Ascending aorta (tissue), 2 donors: Measurements from ENCODE around the gene FAM170A. TPM values are rescaled to one million over a fixed set of nuclear protein-coding genes. Genes with fewer than 3 reads are reported as not detected.

Experiments used
- DNase-seq, 2 donors: peaks; one replicate each; pipeline ENCODE4 v3.0.0-alpha.2; 2019; ENCODE audit warnings: low spot score in 2 of 2
- H3K27ac ChIP-seq, 2 donors: fragments of 200-600 bp; sonication (generic); one replicate each; pipeline ENCODE4 v1.5.1; 2016 to 2017; ENCODE audit warnings: mild to moderate bottlenecking in 1 of 2
- H3K27me3 ChIP-seq: fragments of 200-600 bp; sonication (generic); one replicate; pipeline ENCODE4 v1.5.1; 2017
- H3K36me3 ChIP-seq, 2 donors: fragments of 200-600 bp; sonication (generic); one replicate each; pipeline ENCODE4 v1.5.1; 2016
- H3K4me1 ChIP-seq, 2 donors: fragments of 200-600 bp; sonication (generic); one replicate each; pipeline ENCODE4 v1.5.1; 2016 to 2017; ENCODE audit warnings: mild to moderate bottlenecking in 1 of 2
- H3K4me3 ChIP-seq, 2 donors: fragments of 200-600 bp; sonication (generic); one replicate each; pipeline ENCODE4 v1.5.1; 2016 to 2017; ENCODE audit warnings: mild to moderate bottlenecking in 1 of 2
- H3K9me3 ChIP-seq, 2 donors: fragments of 200-600 bp; sonication (generic); one replicate each; pipeline ENCODE4 v1.5.1; 2016
- CTCF ChIP-seq, 3 experiments: fragments of 200-600 bp in 2 of 3; fragments of 450-650 bp in 1 of 3; sonication (generic) in 2 of 3; IDR thresholded peaks; one replicate each; pipeline ENCODE4 v1.5.1; 2016 to 2019; ENCODE audit warnings: antibody characterized with exemption in 3 of 3, mild to moderate bottlenecking in 1 of 3, moderate library complexity in 1 of 3
- intact Hi-C: fragments of 100-400 bp; cut with DNase I; formaldehyde crosslinking; loops from one replicate; pipeline ENCODE4 v1.15.1; 2023
- total RNA-seq: library from RNA; depleted of rRNA; stranded (reverse); fragments of >200 nt; gene quantifications from one replicate; pipeline ENCODE4 v1.1.0, GENCODE V29; 2016

The FAM170A gene
- total RNA-seq, 1 donor from 2014 or later = not detected

GRCh38 chr5:119613937-119614336 is 15.4 kb upstream of the FAM170A start:
- no peaks in the 10 kb centered on the region for H3K27me3 ChIP-seq
- TF ChIP-seq CTCF (IDR thresholded peaks at IDR 0.05) = no peak
- no peak overlapping the region for H3K27ac ChIP-seq
- no peaks in the 10 kb centered on the region for H3K9me3 ChIP-seq
- no peaks in the 10 kb centered on the region for H3K36me3 ChIP-seq
- DNase-seq = no peak
- intact Hi-C loops = no loop called here
- no peak overlapping the region for H3K4me3 ChIP-seq
- H3K4me1 ChIP-seq = no peaks in the 10 kb centered on the region

DNA sequence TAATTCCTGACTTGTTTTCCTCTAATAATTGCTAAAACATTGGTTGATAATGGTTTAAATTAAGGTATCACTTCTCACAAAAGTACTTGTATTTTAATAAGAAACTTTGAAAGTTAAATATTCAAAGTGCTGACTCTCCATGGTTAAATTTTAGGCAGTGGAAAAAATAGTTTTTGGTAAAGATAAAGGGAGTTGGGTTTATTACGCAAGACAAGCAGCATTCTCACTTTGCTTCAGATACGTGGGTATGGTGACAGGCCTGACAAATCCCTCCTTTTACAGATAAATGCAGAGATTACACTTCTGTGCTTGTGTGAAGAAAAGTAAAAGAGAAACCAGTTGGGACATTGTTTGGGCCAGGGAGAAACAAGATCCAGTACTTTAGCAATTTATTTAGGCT is 14.5 kb upstream of the FAM170A start:
- no peak for DNase-seq
- intact Hi-C loops = no loop called here

DNA sequence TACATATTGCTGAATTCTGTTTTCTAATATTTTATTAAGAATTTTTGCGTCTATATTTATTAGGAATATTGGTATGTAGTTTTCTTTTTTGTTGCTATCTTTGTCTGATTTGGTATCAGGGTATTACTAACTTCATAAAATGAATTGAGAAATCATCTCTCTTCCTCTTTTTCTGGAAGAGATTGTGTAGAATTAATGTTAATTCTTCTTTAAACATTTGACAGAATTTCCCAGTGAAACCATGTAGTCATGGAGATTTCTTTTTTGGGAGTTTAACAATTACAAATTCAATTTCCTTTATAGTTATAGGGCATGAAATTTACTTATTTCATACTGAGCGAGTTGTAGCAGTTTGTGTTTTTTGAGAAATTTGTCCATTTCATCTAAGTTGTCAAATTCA is 3.3 kb upstream of the FAM170A start:
- Histone ChIP-seq H3K36me3 (no peaks in the 10 kb centered on the region), H3K4me3 (no peak overlapping the region), H3K27me3 (no peaks in the 10 kb centered on the region), H3K9me3 (peaks cover 0 to 8% of the 10 kb centered on the region in 2 donors), H3K4me1 (no peaks in the 10 kb centered on the region), H3K27ac (no peak overlapping the region)
- no peak for DNase-seq
- intact Hi-C loops = no loop called here
- TF ChIP-seq CTCF (IDR thresholded peaks at IDR 0.05) = no peak

More for the DNA sequence above, 14.5 kb upstream of the FAM170A start:
- no peak for TF ChIP-seq CTCF (IDR thresholded peaks at IDR 0.05)
- Histone ChIP-seq H3K9me3 (no peaks in the 10 kb centered on the region), H3K4me3 (no peak overlapping the region), H3K4me1 (no peaks in the 10 kb centered on the region), H3K27me3 (no peaks in the 10 kb centered on the region), H3K27ac (no peak overlapping the region), H3K36me3 (no peaks in the 10 kb centered on the region)

GRCh38 chr5:119630752-119631440 is 1.5 kb downstream of the FAM170A start:
- Histone ChIP-seq H3K27me3 (no peaks in the 10 kb centered on the region), H3K27ac (no peak overlapping the region), H3K4me1 (no peaks in the 10 kb centered on the region), H3K9me3 (no peaks in the 10 kb centered on the region), H3K4me3 (no peak overlapping the region), H3K36me3 (no peaks in the 10 kb centered on the region)
- intact Hi-C loops = no loop called here
- DNase-seq = no peak
- TF ChIP-seq CTCF (IDR thresholded peaks at IDR 0.05) = no peak

- no peak for DNase-seq
- H3K27ac ChIP-seq = no peak overlapping the region
- H3K4me1 ChIP-seq = no peaks in the 10 kb centered on the region
- no peak overlapping the region for H3K4me3 ChIP-seq
- H3K36me3 ChIP-seq = no peaks in the 10 kb centered on the region
- H3K9me3 ChIP-seq = no peaks in the 10 kb centered on the region
- intact Hi-C loops = no loop called here
- TF ChIP-seq CTCF (IDR thresholded peaks at IDR 0.05) = no peak
- no peaks in the 10 kb centered on the region for H3K27me3 ChIP-seq
These were observed 2.3 kb downstream of the FAM170A start for GRCh38 chr5:119631660-119632059.

DNA sequence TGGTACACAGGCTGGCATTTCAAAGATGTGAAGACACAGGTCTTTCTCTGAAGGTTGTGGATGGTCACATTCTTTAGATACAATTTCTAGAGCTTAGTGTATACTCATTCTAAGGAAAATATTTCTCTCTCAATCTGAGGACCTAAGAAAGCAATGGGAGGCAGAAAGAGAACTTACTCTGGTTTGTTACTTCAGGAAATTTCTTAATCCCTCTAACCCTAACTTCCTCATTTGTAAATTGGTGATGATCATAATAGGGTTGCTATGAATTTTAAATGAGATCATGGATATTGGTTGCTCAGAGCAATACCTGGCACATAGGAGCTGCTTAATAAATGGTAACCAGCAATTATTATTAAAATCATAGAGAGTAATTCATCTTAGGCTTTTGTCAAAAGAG is 22.1 kb downstream of the FAM170A start:
- no peak for DNase-seq
- H3K9me3 ChIP-seq = no peaks in the 10 kb centered on the region
- H3K27ac ChIP-seq = no peak overlapping the region
- TF ChIP-seq CTCF (IDR thresholded peaks at IDR 0.05) = no peak
- H3K4me1 ChIP-seq = no peaks in the 10 kb centered on the region
- H3K36me3 ChIP-seq = no peaks in the 10 kb centered on the region
- intact Hi-C loops = no loop called here
- no peaks in the 10 kb centered on the region for H3K27me3 ChIP-seq
- no peak overlapping the region for H3K4me3 ChIP-seq
